ENCODE data around the gene HERC2.

The HERC2 gene

GRCh38 chr15:28192772-28193171, 129.2 kb downstream of the HERC2 start:
- no peaks in the 10 kb centered on the region for H4K20me1 ChIP-seq (ENCODE audit: low read depth, low read length)
- no peak for TF ChIP-seq EZH2phosphoT487 (conservative IDR thresholded peaks at IDR 0.05; ENCODE audit: low read length)
- TF ChIP-seq CTCF (IDR thresholded peaks at IDR 0.05; ENCODE audit: insufficient read depth, low read length, poor library complexity, severe bottlenecking): no peak
- H3F3A ChIP-seq (ENCODE audit: insufficient read depth): no peaks in the 10 kb centered on the region
- H3K9ac ChIP-seq (ENCODE audit: low read length): no peak overlapping the region
- H3K27me3 ChIP-seq (ENCODE audit: low read length): no peaks in the 10 kb centered on the region
- H3K9me2 ChIP-seq (replicated peaks; ENCODE audit: insufficient read depth, low read length): no peaks in the 10 kb centered on the region
- no peak overlapping the region for H3K4me2 ChIP-seq (ENCODE audit: low read depth, low read length, poor library complexity, severe bottlenecking)
- H2AFZ ChIP-seq (ENCODE audit: low read depth, low read length, severe bottlenecking): no peak overlapping the region
- H3K4me3 ChIP-seq (ENCODE audit: insufficient read depth, low read length, poor library complexity, severe bottlenecking): no peak overlapping the region
- no peaks in the 10 kb centered on the region for H3K9me3 ChIP-seq (ENCODE audit: insufficient read depth, low read length)
- no peaks in the 10 kb centered on the region for H3K79me2 ChIP-seq (ENCODE audit: insufficient read depth, low read length)
- no peak overlapping the region for H3K27ac ChIP-seq (ENCODE audit: low read depth, low read length)
- peaks cover 15% of the 10 kb centered on the region for H3K36me3 ChIP-seq (ENCODE audit: low read length)

DNA sequence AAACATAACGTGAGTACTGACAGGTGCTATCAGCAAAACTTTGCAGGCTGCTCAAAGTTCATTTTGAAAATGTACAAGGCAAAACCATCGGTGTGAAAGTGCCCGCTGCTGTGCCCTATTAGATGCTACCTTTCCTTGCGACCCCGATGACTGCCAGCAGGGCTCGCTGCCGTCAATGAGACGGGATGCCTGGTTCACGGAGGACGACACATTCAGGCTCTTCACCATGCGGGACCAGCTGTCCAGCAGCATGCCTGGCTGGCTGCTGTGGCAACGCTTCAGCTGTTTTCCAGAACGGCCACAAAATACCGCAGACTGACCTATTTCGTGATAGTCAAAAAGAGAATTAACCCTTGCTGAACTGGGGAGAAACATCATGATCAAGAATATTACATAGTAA, 130.1 kb downstream of the HERC2 start:
- H3K36me3 ChIP-seq (ENCODE audit: low read length): peaks cover 15% of the 10 kb centered on the region
- no peaks in the 10 kb centered on the region for H3K27me3 ChIP-seq (ENCODE audit: low read length)
- no peaks in the 10 kb centered on the region for H4K20me1 ChIP-seq (ENCODE audit: low read depth, low read length)
- no peak overlapping the region for H3K27ac ChIP-seq (ENCODE audit: low read depth, low read length)
- H3K9me3 ChIP-seq (ENCODE audit: insufficient read depth, low read length): no peaks in the 10 kb centered on the region
- no peaks in the 10 kb centered on the region for H3K79me2 ChIP-seq (ENCODE audit: insufficient read depth, low read length)
- no peak overlapping the region for H3K9ac ChIP-seq (ENCODE audit: low read length)
- no peaks in the 10 kb centered on the region for H3K9me2 ChIP-seq (replicated peaks; ENCODE audit: insufficient read depth, low read length)
- TF ChIP-seq EZH2phosphoT487 (conservative IDR thresholded peaks at IDR 0.05; ENCODE audit: low read length) (no peak), CTCF (IDR thresholded peaks at IDR 0.05; ENCODE audit: insufficient read depth, low read length, poor library complexity, severe bottlenecking) (no peak)
- H3F3A ChIP-seq (ENCODE audit: insufficient read depth): no peaks in the 10 kb centered on the region
- H3K4me3 ChIP-seq (ENCODE audit: insufficient read depth, low read length, poor library complexity, severe bottlenecking): no peak overlapping the region
- H3K4me2 ChIP-seq (ENCODE audit: low read depth, low read length, poor library complexity, severe bottlenecking): no peak overlapping the region
- no peak overlapping the region for H2AFZ ChIP-seq (ENCODE audit: low read depth, low read length, severe bottlenecking)

- Histone ChIP-seq H3K4me2 (ENCODE audit: low read depth, low read length, poor library complexity, severe bottlenecking) (no peak overlapping the region), H3K9ac (ENCODE audit: low read length) (no peak overlapping the region), H3K36me3 (ENCODE audit: low read length) (peaks cover 18% of the 10 kb centered on the region), H4K20me1 (ENCODE audit: low read depth, low read length) (no peaks in the 10 kb centered on the region), H3K27me3 (ENCODE audit: low read length) (no peaks in the 10 kb centered on the region), H3K9me3 (ENCODE audit: insufficient read depth, low read length) (no peaks in the 10 kb centered on the region), H3F3A (ENCODE audit: insufficient read depth) (no peaks in the 10 kb centered on the region), H3K27ac (ENCODE audit: low read depth, low read length) (no peak overlapping the region), H3K79me2 (ENCODE audit: insufficient read depth, low read length) (no peaks in the 10 kb centered on the region), H3K9me2 (replicated peaks; ENCODE audit: insufficient read depth, low read length) (no peaks in the 10 kb centered on the region), H2AFZ (ENCODE audit: low read depth, low read length, severe bottlenecking) (no peak overlapping the region), H3K4me3 (ENCODE audit: insufficient read depth, low read length, poor library complexity, severe bottlenecking) (no peak overlapping the region)
- no peak for TF ChIP-seq CTCF (IDR thresholded peaks at IDR 0.05; ENCODE audit: insufficient read depth, low read length, poor library complexity, severe bottlenecking)
- no peak for TF ChIP-seq EZH2phosphoT487 (conservative IDR thresholded peaks at IDR 0.05; ENCODE audit: low read length)
These were observed 131.4 kb downstream of the HERC2 start for GRCh38 chr15:28190391-28191174.
